ENCODE measurements around the gene METTL16.

METTL16 gene

GRCh38 chr17:2401426-2402221 lies 110.1 kb downstream of the METTL16 start:
- TF ChIP-seq ESRRG (CRISPR knock-in tag; IDR thresholded peaks at IDR 0.05) (no peak), TCF4 (CRISPR knock-in tag; IDR thresholded peaks at IDR 0.05; ENCODE audit: borderline replicate concordance) (peak; percentile 54; the same call in 1 of the 2 replicates), TSHZ2 (CRISPR knock-in tag; IDR thresholded peaks at IDR 0.05) (no peak), ZNF70 (CRISPR knock-in tag; IDR thresholded peaks at IDR 0.05) (no peak), PATZ1 (CRISPR knock-in tag; IDR thresholded peaks at IDR 0.05; ENCODE audit: borderline replicate concordance) (peak; percentile 46; the same call in 1 of the 2 replicates), ZFP3 (CRISPR knock-in tag; IDR thresholded peaks at IDR 0.05) (no peak), RARB (CRISPR knock-in tag; IDR thresholded peaks at IDR 0.05) (0 out of 2 replicates have a peak, but pooled peaks have one; percentile 5), ZC3H10 (CRISPR knock-in tag; IDR thresholded peaks at IDR 0.05) (no peak), ZNF565 (CRISPR knock-in tag; conservative IDR thresholded peaks at IDR 0.05; ENCODE audit: low read depth) (no peak)
- ATAC-seq: peak; percentile 60

GRCh38 chr17:2400877-2401425 lies 110.7 kb downstream of the METTL16 start, which contains the start of gene MNT:
MNT (minus strand) TSS chr17:2401060; CDS start chr17:2400712, 348 bp downstream.
- no peak for TF ChIP-seq PATZ1 (CRISPR knock-in tag; IDR thresholded peaks at IDR 0.05; ENCODE audit: borderline replicate concordance)
- TF ChIP-seq POU6F1 (CRISPR knock-in tag; IDR thresholded peaks at IDR 0.05; ENCODE audit: borderline replicate concordance, low read depth): no peak
- TF ChIP-seq TSHZ2 (CRISPR knock-in tag; IDR thresholded peaks at IDR 0.05): peak; percentile 40; the same call in 1 of the 2 replicates
- TF ChIP-seq ESRRG (CRISPR knock-in tag; IDR thresholded peaks at IDR 0.05): no peak
- ATAC-seq: peak; percentile 21

DNA sequence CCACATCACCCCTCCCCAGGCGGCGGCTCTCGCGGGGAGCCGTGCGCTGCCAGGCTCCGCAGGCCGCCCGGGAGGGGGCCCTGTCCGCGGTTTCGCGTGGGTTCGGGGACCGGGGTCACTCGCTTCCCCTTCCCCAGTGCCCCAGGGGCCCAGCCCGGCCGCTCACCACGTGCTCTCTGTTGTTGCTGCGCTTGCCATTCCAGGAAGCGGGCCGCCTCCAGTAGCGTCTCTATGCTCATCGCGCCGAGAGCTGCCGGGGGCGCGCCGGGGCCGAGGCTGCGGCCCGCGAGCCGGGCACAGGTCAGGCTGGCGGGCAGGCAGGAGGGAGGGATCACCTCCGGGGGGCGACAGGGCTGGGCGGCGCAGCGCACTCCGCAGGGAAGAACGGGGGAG lies 111.2 kb downstream of the METTL16 start:
- no peak for TF ChIP-seq ZC3H10 (CRISPR knock-in tag; IDR thresholded peaks at IDR 0.05)
- TF ChIP-seq ZNF8 (CRISPR knock-in tag; IDR thresholded peaks at IDR 0.05): no peak
- no peak for TF ChIP-seq OSR1 (CRISPR knock-in tag; IDR thresholded peaks at IDR 0.05)
- no peak for TF ChIP-seq RARB (CRISPR knock-in tag; IDR thresholded peaks at IDR 0.05)
- TF ChIP-seq BACH2 (CRISPR knock-in tag; IDR thresholded peaks at IDR 0.05; ENCODE audit: borderline replicate concordance): no peak
- TF ChIP-seq PPARA (CRISPR knock-in tag; IDR thresholded peaks at IDR 0.05; ENCODE audit: borderline replicate concordance): no peak
- no peak for TF ChIP-seq CREB5 (CRISPR knock-in tag; IDR thresholded peaks at IDR 0.05; ENCODE audit: low read depth)
- peak; percentile 8; the same call in 1 of the 2 replicates for TF ChIP-seq PATZ1 (CRISPR knock-in tag; IDR thresholded peaks at IDR 0.05; ENCODE audit: borderline replicate concordance)
- peak; percentile 1; the same call in 2 of the 3 replicates for ATAC-seq
